B cell (primary cell): ENCODE measurements around the gene SPATA19. TPM values are rescaled to one million over a fixed set of nuclear protein-coding genes. Genes with fewer than 3 reads are reported as not detected.

Experiments used
- ATAC-seq: fragments of 200-7000 bp; cut with Tn5 transposase; one replicate; pipeline ENCODE4 v1.10.0; 2021; ENCODE audit warnings: low read depth, mild to moderate bottlenecking, moderate number of reproducible peaks, moderate library complexity
- CTCF ChIA-PET: fragments of 350-600 bp; sonication (Branson Sonifier 250); formaldehyde crosslinking; loops from one replicate; lab custom pipeline; 2021; ENCODE audit warnings: antibody characterized with exemption, inconsistent platforms; lab: Charles Lee
- POLR2A ChIA-PET: fragments of 350-600 bp; sonication (Branson Sonifier 250); formaldehyde crosslinking; loops from one replicate; lab custom pipeline; 2021; ENCODE audit warnings: antibody characterized with exemption; lab: Charles Lee
- DNase-seq: peaks from one replicate; pipeline ENCODE4 v3.0.0; 2013
- H2AFZ ChIP-seq: 2 replicates; pipeline ENCODE4 v1.6.1; 2012; ENCODE audit warnings: mild to moderate bottlenecking, low read depth, low read length; ENCODE audit not compliant: insufficient read depth, poor library complexity, severe bottlenecking
- H3K27ac ChIP-seq, 2 donors: 1 replicate in 1 of 2; 2 replicates in 1 of 2; pipeline ENCODE4 v1.5.1; 2012 to 2013; ENCODE audit warnings: low read length in 2 of 2, mild to moderate bottlenecking in 2 of 2, moderate library complexity in 1 of 2
- H3K27me3 ChIP-seq, 4 experiments: fragments of 200-600 bp in 1 of 4; sonication (generic) in 1 of 4; replicated peaks in 1 of 4; 1 replicate in 2 of 4; 2 replicates in 2 of 4; pipeline versions ENCODE4 v1.6.1 to v1.7.0; 2013 to 2016; ENCODE audit warnings: low read length in 3 of 4, mild to moderate bottlenecking in 2 of 4, mixed read lengths in 1 of 4, moderate library complexity in 1 of 4; ENCODE audit not compliant: insufficient read depth in 4 of 4, control insufficient read depth in 3 of 4; ENCODE audit errors: control extremely low read depth in 1 of 4
- H3K36me3 ChIP-seq, 2 experiments: replicated peaks in 1 of 2; 1 replicate in 1 of 2; 2 replicates in 1 of 2; pipeline versions ENCODE4 v1.6.1 to v1.7.1; 2013; ENCODE audit warnings: low read length in 1 of 2; ENCODE audit not compliant: insufficient read depth in 2 of 2, control insufficient read depth in 1 of 2; ENCODE audit errors: control extremely low read depth in 1 of 2, extremely low read depth in 1 of 2
- H3K4me1 ChIP-seq, 2 donors: fragments of 200-600 bp in 1 of 2; sonication (generic) in 1 of 2; 1 replicate in 1 of 2; 2 replicates in 1 of 2; pipeline versions ENCODE4 v1.5.1 to v1.6.1; 2013 to 2017; ENCODE audit warnings: low read length in 2 of 2; ENCODE audit not compliant: control insufficient read depth in 2 of 2, insufficient read depth in 2 of 2
- H3K4me2 ChIP-seq: replicated peaks from 2 replicates; pipeline ENCODE3; 2012; ENCODE audit warnings: mild to moderate bottlenecking, low read depth, low read length; ENCODE audit not compliant: poor library complexity, severe bottlenecking
- H3K4me3 ChIP-seq, 5 experiments: fragments of 200-600 bp in 1 of 5; sonication (generic) in 1 of 5; 1 replicate in 3 of 5; 2 replicates in 2 of 5; pipeline versions ENCODE4 v1.5.1 to v1.7.0; 2011 to 2016; ENCODE audit warnings: low read length in 4 of 5, mild to moderate bottlenecking in 4 of 5, low read depth in 2 of 5, control low read depth in 1 of 5, moderate library complexity in 1 of 5; ENCODE audit not compliant: insufficient read depth in 1 of 5; ENCODE audit errors: control extremely low read depth in 1 of 5, extremely low read depth in 1 of 5
- H3K79me2 ChIP-seq: fragments of 200-600 bp; sonication (generic); one replicate; pipeline ENCODE4 v1.6.0; 2016; ENCODE audit warnings: low read length; ENCODE audit not compliant: control insufficient read depth, insufficient read depth
- H3K9ac ChIP-seq: fragments of 200-600 bp; sonication (generic); 2 replicates; pipeline ENCODE4 v1.6.1; 2017; ENCODE audit warnings: mild to moderate bottlenecking, low read length, moderate library complexity
- H3K9me3 ChIP-seq, 3 donors: one replicate each; pipeline versions ENCODE4 v1.6.1 to v1.7.1; 2013; ENCODE audit warnings: low read length in 2 of 3; ENCODE audit not compliant: control insufficient read depth in 2 of 3, insufficient read depth in 1 of 3; ENCODE audit errors: control extremely low read depth in 1 of 3
- H4K20me1 ChIP-seq: 2 replicates; pipeline ENCODE4 v1.6.0; 2012; ENCODE audit warnings: mild to moderate bottlenecking, low read length; ENCODE audit not compliant: insufficient read depth, control insufficient read depth, poor library complexity, severe bottlenecking
- H3K27ac Mint-ChIP-seq: one replicate; pipeline ENCODE4 v1.8.0; 2021; ENCODE audit warnings: mixed read lengths
- H3K27me3 Mint-ChIP-seq: one replicate; pipeline ENCODE4 v1.8.0; 2021; ENCODE audit warnings: mixed read lengths
- H3K4me1 Mint-ChIP-seq: one replicate; pipeline ENCODE4 v1.8.0; 2021; ENCODE audit warnings: mixed read lengths
- H3K4me3 Mint-ChIP-seq: one replicate; pipeline ENCODE4 v1.8.0; 2021; ENCODE audit warnings: mixed read lengths
- H3K9me3 Mint-ChIP-seq: one replicate; pipeline ENCODE4 v1.8.0; 2022; ENCODE audit warnings: mixed read lengths; ENCODE audit not compliant: insufficient read depth
- CTCF ChIP-seq: fragments of 200-600 bp; IDR thresholded peaks from one replicate; pipeline ENCODE4 v1.8.0; 2022; ENCODE audit warnings: antibody characterized with exemption, mild to moderate bottlenecking
- EZH2 ChIP-seq: IDR thresholded peaks from 2 replicates; pipeline ENCODE4 v1.6.1; 2012; ENCODE audit warnings: borderline replicate concordance, low read depth, mild to moderate bottlenecking, moderate library complexity, low read length; ENCODE audit not compliant: insufficient read depth, poor library complexity, severe bottlenecking
- WGBS: methylation state at CpG from one replicate; pipeline ENCODE4 v1.1.5; 2013; ENCODE audit warnings: missing lambda C conversion rate; ENCODE audit not compliant: insufficient coverage; 5-methylcytosine and 5-hydroxymethylcytosine counted together
- intact Hi-C: fragments of 100-400 bp; cut with micrococcal nuclease; formaldehyde crosslinking; loops from one replicate; pipeline ENCODE4 v1.10.0; 2022
- polyA plus RNA-seq: library from polyadenylated mRNA; depleted of rRNA; stranded (reverse); fragments of >200 nt; gene quantifications from 2 replicates; pipeline ENCODE4 v1.2.3, GENCODE V29; 2012
- total RNA-seq, 2 donors: library from RNA; stranded (reverse); fragments of 120-200 nt in 1 of 2; gene quantifications; 1 replicate in 1 of 2; 2 replicates in 1 of 2; pipeline versions ENCODE4 v1.2.3 to v1.2.4, GENCODE V29; 2013 to 2022

Gene SPATA19
- total and polyA plus RNA-seq, 2 donors (not counting 1 experiment from before 2014, with no cell fraction given) = not detected

DNA sequence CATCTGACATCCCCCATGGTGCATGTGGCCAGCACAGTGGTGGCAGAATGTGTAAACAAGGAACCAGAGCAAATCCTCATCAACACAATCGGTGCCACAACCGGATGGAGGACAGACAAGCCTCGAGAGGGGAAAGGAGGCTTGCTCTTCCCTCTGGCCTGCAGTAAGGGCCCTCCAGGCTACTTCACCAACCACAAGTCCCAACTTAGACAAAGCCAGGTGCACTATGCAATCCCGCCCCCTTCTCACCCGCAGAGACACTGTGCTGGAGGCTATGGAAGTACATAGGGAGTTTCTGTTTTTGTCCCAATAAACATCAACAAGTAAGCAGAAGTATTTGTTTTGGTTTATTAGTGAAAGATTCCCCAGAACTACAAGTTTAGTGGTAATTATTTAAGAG lies 54.3 kb downstream of the SPATA19 start:
- Histone ChIP-seq H3K27ac (no peak overlapping the region), H3K4me2 (no peak overlapping the region), H3K79me2 (no peaks in the 10 kb centered on the region), H3K9ac (no peak overlapping the region), H3K4me3 (no peak overlapping the region), H3K9me3 (peaks cover 0 to 19% (median 6%) of the 10 kb centered on the region in 3 donors), H3K4me1 (no peaks in the 10 kb centered on the region), H2AFZ (no peak overlapping the region), H3K36me3 (no peaks in the 10 kb centered on the region), H4K20me1 (no peaks in the 10 kb centered on the region), H3K27me3 (peaks cover 0 to 7% (median 7%) of the 10 kb centered on the region in 4 experiments)
- ChIA-PET CTCF (no interaction called here), POLR2A (no interaction called here)
- intact Hi-C loops = no loop called here
- no peak for ATAC-seq
- WGBS = 90% methylated on average over 3 of the region's 5 CpGs
- TF ChIP-seq EZH2 (no peak), CTCF (no peak)
- no peak for DNase-seq
- no peaks in the 10 kb centered on the region for H3K4me1 Mint-ChIP-seq
- H3K4me3 Mint-ChIP-seq = no peak overlapping the region
- no peak overlapping the region for H3K27ac Mint-ChIP-seq
- peaks cover 21% of the 10 kb centered on the region for H3K27me3 Mint-ChIP-seq
- peaks cover 11% of the 10 kb centered on the region for H3K9me3 Mint-ChIP-seq

Other genes starting within 250 kb of the SPATA19 start
- 0.37 and 0.85 TPM in 2 replicates for gene IGSF9B, start 111.5 kb upstream of the SPATA19 start, total RNA-seq
- 0.07 and 0.15 TPM in 2 replicates for gene IGSF9B, start 111.5 kb upstream of the SPATA19 start, polyA plus RNA-seq
- 28.0 and 29.6 TPM in 2 replicates for gene JAM3, start 223.6 kb upstream of the SPATA19 start, total RNA-seq
- 13.5 and 23.2 TPM in 2 replicates for gene JAM3, start 223.6 kb upstream of the SPATA19 start, polyA plus RNA-seq